HPDE6-E6E7 (cell line): ENCODE measurements around the gene EXD3.
"Not testable (repeated sequence)": the region's sequence is repeated elsewhere in the genome, so short reads cannot be mapped to it uniquely, and the experiment has no call there.

Experiments used
- DNase-seq: peaks from one replicate; pipeline ENCODE4 v3.0.0; 2011; ENCODE audit warnings: missing footprints; ENCODE audit errors: extremely low spot score

Gene EXD3, protein sequence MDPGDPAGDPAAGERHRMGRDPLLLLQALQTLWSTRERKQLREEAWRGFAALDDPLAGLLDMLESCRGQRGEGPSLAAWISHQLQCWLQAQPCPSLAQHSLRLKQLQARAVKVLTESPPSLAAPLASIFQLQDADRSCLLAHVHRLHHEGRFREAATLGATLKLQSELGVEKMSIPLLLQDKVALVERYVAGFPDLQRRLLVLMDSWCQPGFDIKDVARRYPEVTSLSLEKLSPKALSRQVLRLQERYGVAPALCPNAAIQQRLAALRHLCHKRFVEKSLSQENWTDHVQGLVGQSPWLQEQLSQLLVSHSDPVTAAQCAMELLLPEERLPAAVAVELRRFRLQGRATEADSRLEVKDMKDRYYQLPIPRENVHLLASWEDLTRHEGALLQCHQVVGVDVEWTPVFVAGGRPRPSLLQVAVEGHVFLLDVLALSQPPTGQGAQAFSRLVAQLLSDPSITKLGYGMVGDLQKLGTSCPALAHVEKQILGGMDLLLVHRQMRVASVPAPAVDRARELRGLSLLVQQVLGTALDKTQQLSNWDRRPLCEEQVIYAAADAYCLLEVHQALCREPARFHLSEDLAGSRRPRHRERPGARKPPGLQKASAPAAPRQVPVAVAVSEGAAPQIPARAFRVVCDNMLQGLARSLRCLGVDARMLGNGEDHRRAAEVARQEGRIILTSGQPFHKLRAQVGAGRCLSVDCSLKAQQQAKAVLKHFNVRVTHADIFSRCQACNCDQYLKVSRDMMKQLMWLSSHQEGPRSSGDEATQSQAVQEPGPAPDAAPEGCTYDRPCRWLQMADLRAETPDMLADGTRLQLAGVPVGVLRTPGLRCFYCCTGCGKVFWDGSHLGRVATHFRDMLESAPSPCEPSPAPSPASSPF

DNA sequence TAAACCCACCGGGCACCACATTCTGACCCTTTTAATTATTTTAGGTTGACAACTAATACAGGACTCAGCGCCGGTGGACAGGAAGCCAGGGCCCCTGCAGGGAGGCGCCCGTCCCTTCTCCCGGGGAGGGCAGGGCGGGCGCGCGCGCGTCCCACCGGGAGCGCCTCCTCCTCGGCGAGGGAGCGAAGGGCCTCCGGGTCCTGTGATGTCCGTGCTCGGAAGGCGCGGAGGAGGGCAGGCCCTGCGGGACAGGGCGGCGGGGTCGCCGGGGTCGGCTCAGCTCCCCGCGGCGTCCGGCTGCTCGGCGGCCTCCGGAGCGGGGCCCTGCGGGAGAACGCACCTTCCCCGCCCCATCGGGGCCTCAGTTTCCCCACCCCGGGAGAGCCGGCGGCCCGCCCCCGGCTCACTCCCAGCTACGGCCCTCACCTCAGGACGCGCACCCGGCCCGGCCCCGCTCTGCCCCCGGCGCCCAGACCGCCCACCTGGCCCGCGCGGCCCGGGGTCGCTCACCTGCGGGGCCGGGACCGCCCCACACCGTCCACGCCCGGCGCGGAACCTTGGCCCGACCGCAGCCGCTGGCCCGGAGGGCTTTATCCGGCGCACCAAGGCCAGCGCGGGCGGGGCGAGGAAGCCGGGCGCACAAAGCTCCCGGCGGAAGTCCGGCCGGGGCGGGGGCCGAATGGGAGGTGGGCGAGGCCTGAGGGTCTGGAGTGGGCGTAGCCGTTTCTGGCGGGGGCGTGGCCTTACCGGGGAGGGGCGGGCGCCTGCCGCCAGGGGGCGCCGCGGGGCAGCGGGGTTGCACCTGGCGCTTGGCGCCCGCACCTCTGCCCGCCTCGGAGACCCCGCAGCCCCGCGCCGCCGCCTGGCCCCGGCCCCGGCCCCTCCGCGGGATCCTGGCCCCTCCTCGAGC is at the start of gene EXD3, which contains the start of gene NOXA1:
EXD3 (minus strand) TSS at position 559 of the 910 bp plus-strand sequence. CDS start 27,805 bp downstream, outside the sequence.
NOXA1 (plus strand) TSS at position 790 of the 910 bp plus-strand sequence. CDS start 137 bp downstream, outside the sequence.
- DNase-seq: peak; percentile 72

DNA sequence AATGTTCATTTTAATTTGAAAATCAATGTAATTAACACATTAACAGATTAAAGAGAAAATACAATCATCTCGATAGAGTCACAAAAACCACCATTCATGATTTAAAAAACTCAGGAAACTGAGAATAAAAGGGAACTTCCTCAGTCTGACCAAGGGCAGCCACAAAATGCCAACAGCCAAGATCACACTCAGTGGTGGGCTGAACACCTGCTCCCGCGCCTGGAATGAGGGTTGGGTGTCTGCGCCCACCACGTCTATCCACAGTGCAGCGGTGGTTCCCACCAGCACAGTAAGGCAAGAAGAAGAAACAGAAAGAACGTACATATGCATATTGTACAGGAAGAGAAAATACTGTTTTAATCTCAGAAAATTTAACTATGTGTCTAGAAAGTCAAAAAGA is 47.8 kb upstream of the EXD3 start:
- no peak for DNase-seq

DNA sequence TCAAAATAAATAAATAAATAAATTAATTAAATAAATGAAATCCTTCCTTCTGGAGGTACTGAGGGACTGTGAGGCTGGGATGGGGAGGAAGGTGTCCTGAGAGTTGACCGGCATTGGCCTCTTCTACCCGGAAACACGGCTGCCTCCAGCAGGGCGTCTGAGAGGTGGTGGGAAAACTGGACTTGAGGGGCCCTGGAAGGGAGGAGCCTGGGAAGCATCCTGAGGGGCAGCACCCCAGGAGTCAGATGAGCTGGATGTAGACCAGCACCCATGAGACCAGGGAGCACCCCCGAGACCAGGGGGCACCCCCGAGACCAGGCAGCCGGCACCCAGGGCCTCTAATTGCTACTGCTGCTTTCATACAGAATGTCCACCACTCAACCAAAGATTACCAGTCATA is 44.9 kb upstream of the EXD3 start:
- DNase-seq: no peak

DNA sequence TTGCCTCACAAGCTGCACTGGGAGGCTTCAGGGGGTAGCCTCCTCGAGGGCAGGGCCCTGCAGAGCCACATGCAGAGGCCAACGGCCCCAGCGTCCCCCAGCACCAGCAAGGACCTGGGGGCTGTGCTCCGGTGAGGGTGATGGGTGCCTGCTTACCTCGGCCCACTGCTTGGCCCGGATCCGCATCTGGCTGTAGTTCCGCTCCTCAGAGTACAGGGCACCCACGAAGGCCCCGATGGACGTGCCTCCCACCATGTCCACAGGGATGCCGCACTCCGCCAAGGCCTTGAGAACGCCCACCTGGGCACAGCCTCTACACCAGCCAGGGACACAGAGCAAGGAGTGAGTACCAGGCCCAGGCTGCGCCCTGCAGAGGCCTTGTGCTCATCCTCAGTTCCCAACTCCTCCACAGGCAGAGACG is 44.2 kb upstream of the EXD3 start:
- no peak for DNase-seq

DNA sequence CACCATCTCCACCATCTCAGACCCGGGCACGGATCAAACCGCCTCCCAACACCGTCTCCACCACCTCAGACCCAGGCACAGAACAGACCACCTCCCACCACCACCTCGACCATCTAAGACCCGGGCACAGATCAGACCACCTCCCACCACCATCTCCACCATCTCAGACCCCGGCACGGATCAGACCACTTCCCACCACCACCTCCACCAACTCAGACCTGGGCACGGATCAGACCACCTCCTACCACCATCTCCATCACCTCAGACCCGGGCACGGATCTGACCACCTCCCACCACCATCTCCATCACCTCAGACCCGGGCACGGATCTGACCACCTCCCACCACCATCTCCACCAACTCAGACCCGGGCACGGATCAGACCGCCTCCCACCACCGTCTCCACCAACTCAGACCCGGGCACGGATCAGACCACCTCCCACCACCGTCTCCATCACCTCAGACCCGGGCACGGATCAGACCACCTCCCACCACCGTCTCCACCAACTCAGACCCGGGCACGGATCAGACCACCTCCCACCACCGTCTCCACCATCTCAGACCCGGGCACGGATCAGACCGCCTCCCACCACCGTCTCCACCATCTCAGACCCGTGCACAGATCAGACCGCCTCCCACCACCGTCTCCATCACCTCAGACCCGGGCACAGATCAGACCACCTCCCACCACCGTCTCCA is 43.6 kb upstream of the EXD3 start:
- not testable (repeated sequence) for DNase-seq

DNA sequence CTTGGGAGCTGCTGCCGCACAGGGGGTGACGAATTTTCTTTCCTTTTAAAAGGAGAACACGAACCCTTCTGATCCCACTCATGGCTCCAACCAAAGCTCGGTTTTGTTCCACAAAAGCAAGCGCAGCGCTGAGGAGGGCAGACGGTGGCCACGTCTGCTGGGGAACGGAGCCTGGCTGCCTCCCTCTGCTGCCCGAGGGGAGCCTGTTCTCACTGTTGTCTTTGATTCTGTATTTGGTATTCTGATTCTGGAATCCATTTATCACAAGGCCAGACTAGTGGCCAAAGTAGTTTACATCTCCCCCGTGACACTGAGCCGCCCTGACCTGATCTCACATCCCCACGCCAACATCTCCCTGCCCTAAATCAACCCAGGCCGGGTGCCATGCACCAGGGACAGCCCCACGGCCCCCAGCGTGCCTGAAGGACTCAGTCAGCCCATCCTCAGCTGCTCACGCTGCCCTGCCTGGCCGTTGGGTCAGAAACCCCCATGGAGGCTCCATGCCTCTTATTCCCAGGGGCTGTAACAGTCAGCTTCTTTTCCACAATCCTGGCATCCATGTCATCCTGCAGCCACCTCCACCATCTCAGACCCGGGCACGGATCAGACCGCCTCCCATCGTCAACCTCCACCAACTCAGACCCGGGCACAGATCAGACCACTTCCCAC is 42.9 kb upstream of the EXD3 start:
- no peak for DNase-seq

DNA sequence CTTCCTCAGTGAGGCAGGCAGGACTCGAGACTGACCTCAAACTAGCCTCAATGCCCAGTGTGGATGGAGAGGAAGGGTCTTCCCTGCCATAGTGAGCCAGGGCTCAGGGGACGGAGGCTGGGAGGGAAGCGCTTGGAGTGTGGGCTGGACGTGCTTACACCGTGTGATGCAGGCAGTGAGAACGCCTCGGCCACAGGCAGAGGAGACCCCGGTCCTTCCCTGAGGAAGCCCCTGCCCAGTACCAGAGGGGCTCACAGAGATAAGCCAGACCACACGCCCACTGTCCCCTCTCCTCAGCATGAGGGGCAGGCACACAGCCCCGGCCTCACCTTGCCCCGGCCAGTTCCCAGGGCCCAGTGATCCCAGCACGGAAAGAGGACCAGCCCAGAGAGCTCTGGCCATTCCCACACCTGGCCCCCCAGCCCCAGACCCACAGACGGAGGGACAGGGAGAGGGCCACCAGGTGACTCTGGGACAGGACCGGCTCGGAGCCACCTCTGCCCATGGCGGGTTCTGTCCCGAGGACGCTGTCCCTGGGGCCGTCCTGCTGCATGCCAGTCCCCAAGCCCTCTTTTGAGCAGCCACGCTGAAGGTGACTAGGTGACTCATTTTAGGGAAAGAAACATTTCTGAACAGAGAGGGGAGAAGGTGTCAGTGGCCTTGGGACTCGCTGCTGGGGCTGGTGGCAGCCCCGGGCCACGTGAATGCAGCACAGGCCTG is 42.2 kb upstream of the EXD3 start:
- DNase-seq: no peak

DNA sequence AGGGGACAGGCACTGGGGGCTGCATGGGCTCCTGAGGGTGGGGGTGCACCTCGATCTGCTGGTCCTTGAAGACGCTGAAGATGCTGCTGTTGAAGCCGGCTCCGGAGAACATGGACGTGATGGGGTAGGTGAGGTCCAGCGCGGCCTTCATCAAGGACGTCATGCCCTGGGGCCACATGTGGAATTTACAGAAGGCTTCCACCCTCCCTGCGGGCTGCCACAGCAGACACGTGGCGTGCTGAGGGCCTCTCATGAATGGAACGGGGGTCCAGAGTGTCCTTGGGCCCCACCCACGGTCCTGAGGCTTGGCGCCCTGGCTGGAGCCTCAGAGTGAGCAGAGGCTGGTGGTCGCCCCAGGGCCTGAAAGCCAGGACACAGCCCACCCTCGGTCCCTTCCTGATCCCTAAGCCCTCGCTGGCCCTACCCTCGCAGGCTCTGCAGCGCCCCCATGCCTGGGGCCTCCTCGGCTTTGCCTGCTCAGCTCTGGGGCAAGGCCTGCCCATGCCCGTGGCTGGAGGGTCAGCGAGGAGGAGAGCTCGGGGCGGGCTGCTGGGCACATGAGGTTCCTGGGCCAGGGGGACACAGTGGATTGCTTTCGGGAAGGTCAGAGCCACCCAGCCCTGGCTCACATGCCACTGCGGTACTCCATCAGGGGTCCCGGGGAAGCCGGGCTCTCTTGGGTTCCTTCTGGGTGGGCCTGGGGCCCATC is 41.5 kb upstream of the EXD3 start:
- DNase-seq: no peak

DNA sequence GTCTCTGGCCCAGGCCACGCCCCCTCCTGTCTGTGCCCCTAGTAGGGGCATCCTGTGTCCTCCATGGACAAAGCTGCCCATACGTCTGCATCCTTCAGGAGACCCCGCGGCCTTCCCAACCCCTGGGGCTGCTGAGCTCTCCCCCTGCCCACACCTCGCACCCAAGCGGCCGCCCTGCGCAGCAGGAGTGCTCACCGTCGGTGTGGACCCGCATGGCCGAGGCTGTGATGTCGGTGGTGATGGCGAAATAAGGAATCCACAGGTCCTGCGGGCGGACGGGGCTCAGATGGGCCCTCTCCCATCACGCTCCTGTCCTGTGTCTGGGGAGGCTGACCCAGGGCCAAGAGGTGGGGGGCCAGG is 40.9 kb upstream of the EXD3 start:
- no peak for DNase-seq

DNA sequence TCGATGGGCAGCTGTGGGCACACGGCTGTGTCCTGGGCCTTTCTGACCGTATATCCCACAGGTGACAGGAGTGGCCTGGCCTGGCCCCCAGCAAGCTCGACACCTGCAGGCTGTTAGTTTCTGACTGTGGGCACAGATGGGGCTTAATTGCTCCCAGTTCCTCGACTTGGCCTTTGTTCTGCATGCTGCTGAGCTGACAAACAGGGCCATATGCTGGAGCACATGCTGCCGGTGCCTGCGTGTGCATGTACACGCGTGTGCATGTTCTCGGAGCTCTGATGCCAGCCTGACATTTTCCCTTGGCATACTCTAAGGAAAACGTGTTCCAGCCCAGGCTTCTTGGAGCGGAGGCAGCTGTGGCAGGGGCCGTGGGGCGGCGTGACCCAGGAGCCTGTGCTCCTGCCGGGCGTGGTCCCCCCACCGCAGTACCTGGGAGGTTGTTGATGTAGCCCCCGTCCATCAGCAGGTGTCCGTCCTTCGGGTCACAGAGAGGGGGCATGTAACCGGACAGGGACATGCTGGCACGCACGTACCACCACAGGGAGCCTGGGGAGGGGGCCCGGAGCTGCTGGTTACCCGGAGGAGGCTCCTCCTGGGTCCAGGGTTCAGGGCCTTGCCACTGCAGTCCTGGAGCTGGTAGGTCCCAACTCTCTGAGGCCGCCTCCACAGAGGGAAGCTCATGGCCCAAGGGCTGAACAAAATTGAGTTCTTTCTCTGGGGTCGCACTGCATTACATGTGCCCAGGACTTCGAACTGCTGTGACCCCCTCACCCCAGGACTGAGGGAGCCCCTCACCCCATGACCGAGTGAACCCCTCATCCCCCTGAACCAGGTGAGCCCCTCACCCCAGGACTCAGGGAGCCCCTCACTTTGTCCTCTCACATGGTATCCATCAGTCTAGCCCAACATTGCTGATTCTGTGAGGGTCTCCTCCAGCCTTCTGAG is 40.3 kb upstream of the EXD3 start:
- DNase-seq: no peak

DNA sequence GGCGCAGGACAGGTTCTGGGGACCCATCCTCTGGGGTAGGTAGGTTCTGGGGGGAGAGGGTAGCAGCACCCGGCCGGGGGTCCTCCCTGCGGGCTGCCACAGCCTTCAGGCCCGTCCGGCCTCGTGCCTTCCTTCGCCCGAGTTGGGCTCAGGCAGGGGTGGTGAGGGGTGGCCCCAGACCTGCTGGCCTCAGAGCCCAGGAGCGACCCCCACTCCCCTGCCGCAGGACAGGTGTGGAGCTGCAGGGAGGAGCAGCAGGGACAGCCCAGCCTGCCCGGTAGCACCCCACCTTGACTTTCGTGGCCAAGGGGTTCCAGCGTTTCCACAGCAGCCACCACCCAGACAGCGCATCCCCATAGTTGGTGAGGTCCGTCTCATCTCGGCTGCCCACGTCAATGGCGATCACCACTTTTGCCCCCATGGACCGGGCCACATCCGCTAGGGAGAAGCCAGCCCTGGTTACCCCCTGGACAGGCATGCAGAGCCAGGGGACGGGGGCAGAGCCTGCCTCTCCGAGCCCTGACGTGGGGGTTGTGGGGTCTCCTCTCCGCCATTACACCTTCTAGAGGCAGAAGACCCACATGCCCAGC is 39.5 kb upstream of the EXD3 start:
- DNase-seq: no peak

DNA sequence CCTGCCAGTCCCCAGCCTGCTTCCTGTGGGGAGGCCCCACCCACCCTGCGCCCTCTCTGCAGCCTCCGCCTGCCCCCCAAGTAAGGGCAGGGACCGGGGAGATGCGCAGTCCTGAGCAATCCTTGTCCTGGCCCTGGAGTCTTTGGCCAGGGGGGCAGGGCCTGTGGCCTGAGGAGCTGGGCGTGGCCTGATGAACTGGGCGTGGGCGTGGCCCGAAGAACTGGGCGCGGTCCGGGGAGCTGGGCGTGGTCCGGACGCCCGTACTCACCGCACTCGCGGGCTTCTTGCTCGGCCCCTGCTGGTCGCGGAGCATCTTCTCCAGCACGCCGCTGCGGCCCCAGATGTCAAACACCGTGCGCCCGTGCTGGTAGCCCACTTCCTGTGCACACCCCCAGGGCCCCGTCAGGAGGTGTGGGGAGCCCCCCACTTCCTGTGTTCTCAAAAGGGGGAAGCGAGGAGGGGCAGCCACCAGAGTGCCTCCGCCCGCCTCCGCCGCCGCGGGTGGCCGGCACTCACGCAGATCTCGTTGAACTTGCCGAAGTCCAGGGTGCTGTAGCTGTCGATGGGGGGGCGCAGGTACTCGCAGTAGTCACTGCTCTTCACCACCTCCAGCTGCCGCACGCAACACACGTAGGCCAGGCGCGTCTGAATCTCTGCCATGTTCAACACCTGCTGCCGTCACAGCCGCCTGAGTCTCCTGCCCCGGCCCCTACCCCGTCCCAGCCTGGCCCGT is 38.9 kb upstream of the EXD3 start:
- DNase-seq: no peak

DNA sequence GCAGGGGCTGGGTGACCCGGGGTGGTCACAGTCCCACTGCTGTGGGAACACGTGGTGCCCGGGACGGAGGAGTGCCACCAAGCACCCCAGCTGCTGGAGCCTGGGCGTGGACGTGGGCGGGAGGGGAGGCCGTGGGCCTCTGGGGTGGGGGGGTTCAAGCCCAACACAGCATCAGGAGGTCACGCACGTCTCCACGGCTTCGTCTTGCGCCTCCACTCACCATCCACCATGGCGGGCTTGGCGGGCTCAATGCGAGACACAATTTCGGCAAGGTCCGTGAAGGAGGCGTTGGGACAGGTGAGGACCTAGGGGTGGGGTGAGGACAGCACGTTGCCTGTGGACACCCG is 38.3 kb upstream of the EXD3 start:
- DNase-seq: no peak

DNA sequence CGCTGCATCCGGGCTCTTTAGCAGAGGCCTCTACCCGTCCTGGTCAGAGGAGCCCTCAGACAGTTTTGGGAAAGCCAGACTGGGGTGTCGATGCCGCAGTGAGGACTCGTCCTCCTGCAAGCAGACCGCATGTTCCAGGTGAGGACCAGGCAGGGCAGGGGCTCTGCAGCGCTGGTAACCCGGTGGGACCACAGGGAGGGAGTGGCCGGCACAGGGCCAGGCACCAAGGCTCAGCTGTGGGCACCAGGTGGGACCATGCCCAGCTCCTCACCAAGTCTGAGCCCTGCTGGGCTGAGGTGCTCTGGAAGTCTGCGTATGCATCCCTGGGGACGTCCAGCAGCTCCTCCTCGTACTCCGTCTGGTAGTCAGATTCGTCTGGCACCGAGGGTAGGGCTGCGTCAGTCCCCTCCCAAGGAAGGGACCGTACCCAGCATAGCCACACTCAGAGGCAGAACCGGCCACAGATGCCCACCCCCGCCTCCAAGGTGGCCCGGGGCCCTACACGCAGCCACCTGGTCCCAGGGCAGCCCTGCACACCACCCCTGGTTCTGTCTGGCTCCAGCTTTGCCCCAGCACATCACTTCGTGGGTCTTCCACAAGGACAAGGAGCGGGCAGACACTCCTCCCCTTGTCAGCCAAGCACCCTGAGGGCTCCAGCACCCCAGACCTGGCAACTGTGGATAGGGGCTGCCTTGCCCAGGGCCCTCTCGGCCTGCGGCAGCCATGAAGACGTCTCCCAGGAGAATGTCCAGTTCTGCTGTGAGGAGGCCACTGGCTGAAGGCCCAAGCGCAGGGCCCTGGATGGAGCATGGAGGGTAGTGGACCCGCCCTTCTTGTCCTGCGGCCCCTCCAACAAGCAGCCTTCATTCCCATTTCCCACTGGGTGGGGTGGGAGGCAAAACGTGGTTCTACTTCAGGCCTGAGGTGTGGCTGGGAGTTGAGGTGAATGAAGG is 37.7 kb upstream of the EXD3 start:
- DNase-seq: no peak

DNA sequence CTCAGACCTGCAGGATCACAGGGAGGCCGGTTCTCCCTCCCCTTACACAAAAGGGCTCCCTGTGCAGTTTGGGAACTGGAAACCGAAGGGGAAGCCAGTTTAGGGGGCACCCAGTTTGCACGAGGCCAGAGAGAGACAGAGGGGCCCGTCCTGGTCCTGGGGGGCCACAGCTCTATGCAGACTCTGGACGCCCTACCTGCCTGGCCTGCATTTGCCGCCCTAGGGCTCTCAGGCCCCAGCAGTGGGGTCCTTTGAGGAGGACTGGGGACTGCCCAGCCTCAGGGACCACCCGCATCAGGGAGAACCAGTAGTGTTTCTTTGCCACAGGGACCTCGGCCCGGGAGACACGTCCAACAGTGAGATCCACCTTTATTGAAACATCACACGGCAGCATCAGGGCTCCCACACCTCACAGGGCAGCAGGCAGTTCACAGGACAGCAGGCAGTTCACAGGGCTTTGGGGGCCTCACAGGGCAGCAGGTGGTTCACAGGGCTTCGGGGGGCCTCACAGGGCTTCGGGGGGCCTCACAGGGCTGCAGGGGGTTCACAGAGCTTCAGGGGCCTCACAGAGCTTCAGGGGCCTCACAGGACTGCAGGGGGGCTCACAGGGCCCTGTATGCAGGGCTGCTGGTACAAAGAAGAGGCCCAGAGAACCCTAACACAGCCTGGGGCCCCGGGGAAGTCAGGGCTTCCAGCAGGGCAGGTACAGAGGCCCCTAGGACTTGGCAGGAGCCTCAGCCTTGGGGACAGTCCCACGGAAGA is 36.8 kb upstream of the EXD3 start:
- no peak for DNase-seq
